Neural progenitor cell (in vitro differentiated cells): ENCODE data around the gene JAKMIP2. TPM values are rescaled to one million over a fixed set of nuclear protein-coding genes. Genes with fewer than 3 reads are reported as not detected.

Experiments
- DNase-seq: peaks from one replicate; pipeline ENCODE4 v3.0.0-alpha.2; 2016; ENCODE audit warnings: low spot score
- H2AFZ ChIP-seq: fragments of 200-600 bp; sonication (generic); replicated peaks from 2 replicates; pipeline ENCODE4 v1.6.1; 2016; ENCODE audit warnings: antibody characterized with exemption
- H3F3A ChIP-seq: fragments of 200-600 bp; sonication (generic); 2 replicates; pipeline ENCODE4 v1.6.1; 2016; ENCODE audit warnings: antibody characterized with exemption, low read depth
- H3K27ac ChIP-seq: fragments of 200-600 bp; sonication (generic); 2 replicates; pipeline ENCODE4 v1.5.1; 2016; ENCODE audit warnings: mild to moderate bottlenecking
- H3K27me3 ChIP-seq: fragments of 200-600 bp; sonication (generic); 2 replicates; pipeline ENCODE4 v1.6.1; 2016; ENCODE audit warnings: mild to moderate bottlenecking, moderate library complexity
- H3K36me3 ChIP-seq: fragments of 200-600 bp; sonication (generic); 2 replicates; pipeline ENCODE4 v1.5.1; 2016
- H3K4me1 ChIP-seq: fragments of 200-600 bp; sonication (generic); 2 replicates; pipeline ENCODE4 v1.6.1; 2016; ENCODE audit warnings: mixed run types
- H3K4me2 ChIP-seq: fragments of 200-600 bp; sonication (generic); 2 replicates; pipeline ENCODE4 v1.6.1; 2016
- H3K4me3 ChIP-seq: fragments of 200-600 bp; sonication (generic); 2 replicates; pipeline ENCODE4 v1.5.1; 2016
- H3K79me2 ChIP-seq: fragments of 200-600 bp; sonication (generic); 2 replicates; pipeline ENCODE4 v1.6.1; 2016; ENCODE audit warnings: low read depth
- H3K9ac ChIP-seq: fragments of 200-600 bp; sonication (generic); 2 replicates; pipeline ENCODE4 v1.6.1; 2016
- H3K9me3 ChIP-seq: fragments of 200-600 bp; sonication (generic); 2 replicates; pipeline ENCODE4 v1.5.1; 2016; ENCODE audit warnings: low read depth
- H4K20me1 ChIP-seq: fragments of 200-600 bp; sonication (generic); 2 replicates; pipeline ENCODE4 v1.6.1; 2016; ENCODE audit warnings: low read depth
- H3K27ac Mint-ChIP-seq: 3 replicates; pipeline ENCODE4 v1.8.0; 2021; ENCODE audit warnings: mixed read lengths
- H3K27me3 Mint-ChIP-seq: 2 replicates; pipeline ENCODE4 v1.8.0; 2022; ENCODE audit warnings: low read depth, mild to moderate bottlenecking, inconsistent platforms, moderate library complexity, mixed read lengths; ENCODE audit not compliant: insufficient read depth
- H3K36me3 Mint-ChIP-seq: 3 replicates; pipeline ENCODE4 v1.8.0; 2021; ENCODE audit warnings: mixed read lengths
- H3K4me1 Mint-ChIP-seq: 3 replicates; pipeline ENCODE4 v1.8.0; 2021; ENCODE audit warnings: mixed read lengths
- H3K4me3 Mint-ChIP-seq: 3 replicates; pipeline ENCODE4 v1.8.0; 2021; ENCODE audit warnings: mild to moderate bottlenecking, moderate library complexity, mixed read lengths
- H3K9me3 Mint-ChIP-seq: 3 replicates; pipeline ENCODE4 v1.8.0; 2020; ENCODE audit warnings: mixed read lengths
- CTCF ChIP-seq: fragments of 200-600 bp; sonication (generic); IDR thresholded peaks from 2 replicates; pipeline ENCODE4 v1.5.1; 2017; ENCODE audit warnings: antibody characterized with exemption, mild to moderate bottlenecking
- EZH2 ChIP-seq: fragments of 200-600 bp; sonication (generic); IDR thresholded peaks from 2 replicates; pipeline ENCODE4 v1.6.1; 2017; ENCODE audit warnings: antibody characterized with exemption, mild to moderate bottlenecking, moderate library complexity
- EZH2phosphoT487 ChIP-seq: fragments of 200-600 bp; sonication (generic); IDR thresholded peaks from 2 replicates; pipeline ENCODE4 v1.6.1; 2017; ENCODE audit warnings: antibody characterized with exemption
- total RNA-seq: library from RNA; depleted of rRNA; stranded (reverse); fragments of >200 nt; gene quantifications from 2 replicates; pipeline ENCODE4 v1.2.3, GENCODE V29; 2015; ENCODE audit warnings: low replicate concordance

JAKMIP2 gene
- total RNA-seq, 1 donor from 2014 or later = 8.2 TPM

GRCh38 chr5:147704544-147704943 is 78.0 kb downstream of the JAKMIP2 start:
- Mint-ChIP-seq H3K9me3 (peaks cover 2% of the 10 kb centered on the region), H3K27me3 (peaks cover 2% of the 10 kb centered on the region), H3K36me3 (peaks cover 5% of the 10 kb centered on the region), H3K27ac (no peak overlapping the region), H3K4me1 (no peaks in the 10 kb centered on the region), H3K4me3 (no peak overlapping the region)
- H3F3A ChIP-seq = no peaks in the 10 kb centered on the region
- peaks cover 11% of the 10 kb centered on the region for H3K4me1 ChIP-seq
- no peak overlapping the region for H3K4me3 ChIP-seq
- H2AFZ ChIP-seq = no peak overlapping the region
- H3K79me2 ChIP-seq = no peaks in the 10 kb centered on the region
- H3K27ac ChIP-seq = no peak overlapping the region
- no peaks in the 10 kb centered on the region for H3K9me3 ChIP-seq
- DNase-seq = no peak
- no peaks in the 10 kb centered on the region for H3K36me3 ChIP-seq
- H3K9ac ChIP-seq = no peak overlapping the region
- H3K4me2 ChIP-seq = peak overlapping the region; percentile 16
- no peak for TF ChIP-seq CTCF
- H4K20me1 ChIP-seq = no peaks in the 10 kb centered on the region
- H3K27me3 ChIP-seq = no peaks in the 10 kb centered on the region

- H3K9me3 ChIP-seq = no peaks in the 10 kb centered on the region
- H3K27me3 ChIP-seq = no peaks in the 10 kb centered on the region
- H3K4me1 ChIP-seq = peaks cover 11% of the 10 kb centered on the region
- no peak overlapping the region for H2AFZ ChIP-seq
- no peaks in the 10 kb centered on the region for H3F3A ChIP-seq
- DNase-seq = no peak
- H3K4me2 ChIP-seq = no peak overlapping the region
- H3K27ac ChIP-seq = no peak overlapping the region
- H3K4me3 ChIP-seq = no peak overlapping the region
- no peaks in the 10 kb centered on the region for H4K20me1 ChIP-seq
- no peak overlapping the region for H3K27ac Mint-ChIP-seq
- no peaks in the 10 kb centered on the region for H3K36me3 ChIP-seq
- no peaks in the 10 kb centered on the region for H3K79me2 ChIP-seq
- peaks cover 5% of the 10 kb centered on the region for H3K27me3 Mint-ChIP-seq
- TF ChIP-seq CTCF = no peak
- TF ChIP-seq EZH2phosphoT487 = no peak
- no peak for TF ChIP-seq EZH2
- no peak overlapping the region for H3K9ac ChIP-seq
- peaks cover 24% of the 10 kb centered on the region for H3K36me3 Mint-ChIP-seq
- no peaks in the 10 kb centered on the region for H3K4me1 Mint-ChIP-seq
- H3K9me3 Mint-ChIP-seq = peaks cover 30% of the 10 kb centered on the region
- H3K4me3 Mint-ChIP-seq = no peak overlapping the region
Measured at GRCh38 chr5:147701468-147701867, 81.1 kb downstream of the JAKMIP2 start.

- Mint-ChIP-seq H3K36me3 (peaks cover 26% of the 10 kb centered on the region), H3K27ac (no peak overlapping the region), H3K27me3 (peaks cover 5% of the 10 kb centered on the region), H3K4me1 (no peaks in the 10 kb centered on the region), H3K4me3 (no peak overlapping the region), H3K9me3 (peaks cover 34% of the 10 kb centered on the region)
- TF ChIP-seq EZH2phosphoT487 (no peak), EZH2 (no peak), CTCF (no peak)
- Histone ChIP-seq H3K4me1 (no peaks in the 10 kb centered on the region), H3K9me3 (no peaks in the 10 kb centered on the region), H3K9ac (no peak overlapping the region), H4K20me1 (no peaks in the 10 kb centered on the region), H3F3A (no peaks in the 10 kb centered on the region), H3K27ac (no peak overlapping the region), H3K27me3 (no peaks in the 10 kb centered on the region), H2AFZ (no peak overlapping the region), H3K79me2 (no peaks in the 10 kb centered on the region), H3K4me2 (no peak overlapping the region), H3K36me3 (no peaks in the 10 kb centered on the region), H3K4me3 (no peak overlapping the region)
- DNase-seq = no peak
Measured at GRCh38 chr5:147699496-147700088, 82.9 kb downstream of the JAKMIP2 start.
